Uterus (tissue), 4 donors: Measurements from ENCODE around the gene NECTIN1. TPM values are rescaled to one million over a fixed set of nuclear protein-coding genes. Genes with fewer than 3 reads are reported as not detected.

Source experiments
- DNase-seq, 2 donors: peaks; one replicate each; pipeline ENCODE4 v3.0.0-alpha.2; 2019 to 2020
- H3K27ac ChIP-seq, 2 donors: fragments of 200-600 bp; sonication (generic); 1 replicate in 1 of 2; 2 replicates in 1 of 2; pipeline ENCODE4 v1.5.1; 2016 to 2018
- H3K27me3 ChIP-seq, 2 donors: fragments of 200-600 bp; sonication (generic); one replicate each; pipeline ENCODE4 v1.5.1; 2018 to 2019; ENCODE audit warnings: control low read depth in 1 of 2
- H3K36me3 ChIP-seq, 2 donors: fragments of 200-600 bp; sonication (generic); one replicate each; pipeline ENCODE4 v1.5.1; 2019; ENCODE audit warnings: control low read depth in 1 of 2
- H3K4me1 ChIP-seq, 2 donors: fragments of 200-600 bp; sonication (generic); one replicate each; pipeline ENCODE4 v1.5.1; 2018 to 2019; ENCODE audit warnings: control low read depth in 1 of 2
- H3K4me3 ChIP-seq, 2 donors: fragments of 200-600 bp; sonication (generic); 1 replicate in 1 of 2; 2 replicates in 1 of 2; pipeline ENCODE4 v1.5.1; 2018 to 2019; ENCODE audit warnings: mild to moderate bottlenecking in 1 of 2
- H3K9me3 ChIP-seq, 2 donors: fragments of 200-600 bp; sonication (generic); one replicate each; pipeline ENCODE4 v1.5.1; 2019; ENCODE audit warnings: control low read depth in 1 of 2
- POLR2A ChIP-seq, 2 donors: fragments of 450-650 bp; IDR thresholded peaks; one replicate each; pipeline ENCODE4 v1.6.1; 2016; ENCODE audit warnings: antibody characterized with exemption in 2 of 2, mild to moderate bottlenecking in 1 of 2, moderate library complexity in 1 of 2
- intact Hi-C: fragments of 100-400 bp; cut with DNase I; formaldehyde crosslinking; loops from one replicate; pipeline ENCODE4 v1.15.1; 2023; ENCODE audit warnings: low total_unique reads
- total RNA-seq, 4 donors: library from RNA; depleted of rRNA in 3 of 4; stranded (reverse); fragments of >200 nt in 3 of 4; gene quantifications; one replicate each; pipeline versions ENCODE4 v1.1.0 to v1.2.4, GENCODE V29; 2014 to 2023
- TF ChIP-seq, protein P1 (sequence below), 4 experiments: fragments of 200-600 bp in 2 of 4; fragments of 450-650 bp in 2 of 4; sonication (generic) in 2 of 4; IDR thresholded peaks; one replicate each; pipeline ENCODE4 v1.5.1; 2016 to 2019; ENCODE audit warnings: antibody characterized with exemption in 4 of 4, mild to moderate bottlenecking in 2 of 4, moderate library complexity in 1 of 4
- donor health status: DM: yes; HTN: yes; CAD: no.

The NECTIN1 gene
- total RNA-seq, 4 donors from 2014 or later = 1.3 to 10.6 (median 9.2) TPM; not detected in 1

DNA sequence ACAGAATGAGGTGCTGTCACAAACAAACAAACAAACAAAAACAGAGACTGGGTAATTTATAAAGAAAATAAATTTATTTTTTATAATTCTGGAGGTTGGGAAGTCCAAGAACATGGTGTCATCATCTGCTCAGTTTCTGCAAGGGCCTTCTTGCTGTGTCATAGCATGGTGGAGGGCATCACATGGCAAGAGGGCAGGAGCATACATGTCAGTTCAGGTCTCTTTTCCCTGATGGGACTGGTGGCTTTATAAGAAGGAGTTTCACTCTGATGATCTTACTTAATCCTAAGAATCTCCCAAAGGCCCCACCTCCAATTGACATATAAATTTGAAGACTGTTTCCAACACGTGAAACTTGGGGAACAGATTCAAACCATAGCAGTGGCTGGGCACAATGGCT, 135.7 kb downstream of the NECTIN1 start:
- H3K9me3 ChIP-seq = no peaks in the 10 kb centered on the region
- intact Hi-C loops = no loop called here

GRCh38 chr11:119592642-119593041, 136.4 kb downstream of the NECTIN1 start:
- Histone ChIP-seq H3K36me3 (no peaks in the 10 kb centered on the region), H3K27me3 (no peaks in the 10 kb centered on the region), H3K4me1 (no peaks in the 10 kb centered on the region), H3K4me3 (no peak overlapping the region), H3K27ac (no peak overlapping the region), H3K9me3 (no peaks in the 10 kb centered on the region)
- peak in 1 of 2 donors; percentile 60 for DNase-seq
- intact Hi-C loops = no loop called here
- TF ChIP-seq, protein P1, sequence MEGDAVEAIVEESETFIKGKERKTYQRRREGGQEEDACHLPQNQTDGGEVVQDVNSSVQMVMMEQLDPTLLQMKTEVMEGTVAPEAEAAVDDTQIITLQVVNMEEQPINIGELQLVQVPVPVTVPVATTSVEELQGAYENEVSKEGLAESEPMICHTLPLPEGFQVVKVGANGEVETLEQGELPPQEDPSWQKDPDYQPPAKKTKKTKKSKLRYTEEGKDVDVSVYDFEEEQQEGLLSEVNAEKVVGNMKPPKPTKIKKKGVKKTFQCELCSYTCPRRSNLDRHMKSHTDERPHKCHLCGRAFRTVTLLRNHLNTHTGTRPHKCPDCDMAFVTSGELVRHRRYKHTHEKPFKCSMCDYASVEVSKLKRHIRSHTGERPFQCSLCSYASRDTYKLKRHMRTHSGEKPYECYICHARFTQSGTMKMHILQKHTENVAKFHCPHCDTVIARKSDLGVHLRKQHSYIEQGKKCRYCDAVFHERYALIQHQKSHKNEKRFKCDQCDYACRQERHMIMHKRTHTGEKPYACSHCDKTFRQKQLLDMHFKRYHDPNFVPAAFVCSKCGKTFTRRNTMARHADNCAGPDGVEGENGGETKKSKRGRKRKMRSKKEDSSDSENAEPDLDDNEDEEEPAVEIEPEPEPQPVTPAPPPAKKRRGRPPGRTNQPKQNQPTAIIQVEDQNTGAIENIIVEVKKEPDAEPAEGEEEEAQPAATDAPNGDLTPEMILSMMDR (IDR thresholded peaks at IDR 0.05) = no peak
- no peak for TF ChIP-seq POLR2A (IDR thresholded peaks at IDR 0.05)

More for the DNA sequence above, 135.7 kb downstream of the NECTIN1 start:
- Histone ChIP-seq H3K27ac (no peak overlapping the region), H3K4me1 (no peaks in the 10 kb centered on the region), H3K27me3 (no peaks in the 10 kb centered on the region), H3K36me3 (no peaks in the 10 kb centered on the region), H3K4me3 (no peak overlapping the region)
- no peak for DNase-seq
- TF ChIP-seq, protein P1 (IDR thresholded peaks at IDR 0.05) = no peak
- TF ChIP-seq POLR2A (IDR thresholded peaks at IDR 0.05) = no peak

GRCh38 chr11:119591836-119592310, 137.1 kb downstream of the NECTIN1 start:
- TF ChIP-seq, protein P1 (IDR thresholded peaks at IDR 0.05) = no peak

GRCh38 chr11:119590651-119591351, 138.2 kb downstream of the NECTIN1 start:
- Histone ChIP-seq H3K36me3 (no peaks in the 10 kb centered on the region), H3K27ac (no peak overlapping the region), H3K4me1 (no peaks in the 10 kb centered on the region), H3K9me3 (no peaks in the 10 kb centered on the region), H3K4me3 (no peak overlapping the region), H3K27me3 (no peaks in the 10 kb centered on the region)
- TF ChIP-seq, protein P1 (IDR thresholded peaks at IDR 0.05) = no peak
- TF ChIP-seq POLR2A (IDR thresholded peaks at IDR 0.05) = no peak
- intact Hi-C loops = no loop called here
- no peak for DNase-seq

More at GRCh38 chr11:119591836-119592310, 137.1 kb downstream of the NECTIN1 start:
- H3K4me1 ChIP-seq = no peaks in the 10 kb centered on the region
- H3K27me3 ChIP-seq = no peaks in the 10 kb centered on the region
- intact Hi-C loops = no loop called here
- H3K27ac ChIP-seq = no peak overlapping the region
- H3K36me3 ChIP-seq = no peaks in the 10 kb centered on the region
- H3K9me3 ChIP-seq = no peaks in the 10 kb centered on the region
- no peak for DNase-seq
- H3K4me3 ChIP-seq = no peak overlapping the region

GRCh38 chr11:119589001-119589400, 140.0 kb downstream of the NECTIN1 start:
- intact Hi-C loops = no loop called here
- no peaks in the 10 kb centered on the region for H3K36me3 ChIP-seq
- H3K27me3 ChIP-seq = no peaks in the 10 kb centered on the region
- no peak overlapping the region for H3K27ac ChIP-seq
- H3K9me3 ChIP-seq = no peaks in the 10 kb centered on the region
- no peak overlapping the region for H3K4me3 ChIP-seq
- no peak for TF ChIP-seq POLR2A (IDR thresholded peaks at IDR 0.05)
- TF ChIP-seq, protein P1 (IDR thresholded peaks at IDR 0.05) = no peak
- no peak for DNase-seq
- H3K4me1 ChIP-seq = no peaks in the 10 kb centered on the region
